RPMI8226 (cell line): ENCODE data around the gene OR7D2.

Source experiments
- DNase-seq: peaks from one replicate; pipeline ENCODE4 v3.0.0-alpha.2; 2015

The OR7D2 gene

DNA sequence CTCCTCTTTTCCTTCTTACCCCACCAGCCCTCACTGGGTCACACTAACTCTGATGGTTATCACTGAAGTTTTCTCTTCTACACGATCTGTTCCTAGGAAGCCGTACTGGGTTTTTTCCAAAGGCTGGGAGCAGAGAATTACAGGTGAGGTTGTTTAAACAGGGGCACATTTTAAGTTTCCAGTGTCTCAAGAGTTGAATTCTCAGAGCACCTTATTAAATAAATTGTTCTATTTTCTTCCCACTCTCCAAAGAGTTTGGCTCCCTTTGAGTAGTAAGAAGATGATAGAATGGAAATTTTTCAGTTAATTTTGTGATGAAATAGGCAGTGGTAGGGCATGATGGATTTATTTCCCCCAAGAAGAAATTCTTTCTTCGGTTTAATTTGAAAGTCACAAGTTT is 40.7 kb downstream of the OR7D2 start, which contains the start of gene OR7D4:
Gene OR7D4 (minus strand): TSS at position 101 of the 400 bp plus-strand sequence. CDS start 4,752 bp downstream, outside the sequence.
- no peak for DNase-seq
